ENCODE data around the gene SEMA7A.

Gene SEMA7A

GRCh38 chr15:74390647-74391288 is 43.0 kb downstream of the SEMA7A start:
- TF ChIP-seq TAF1 (IDR thresholded peaks at IDR 0.05; ENCODE audit: low read depth) (no peak), TCF12 (IDR thresholded peaks at IDR 0.05; ENCODE audit: low read depth) (no peak), REST (IDR thresholded peaks at IDR 0.05; ENCODE audit: low read depth) (no peak), MAX (IDR thresholded peaks at IDR 0.05) (no peak), CREB1 (IDR thresholded peaks at IDR 0.05; ENCODE audit: low read depth) (no peak), EGR1 (IDR thresholded peaks at IDR 0.05) (no peak), YY1 (IDR thresholded peaks at IDR 0.05; ENCODE audit: low read depth) (no peak), CEBPB (IDR thresholded peaks at IDR 0.05) (no peak), TEAD4 (IDR thresholded peaks at IDR 0.05) (no peak), NFIC (IDR thresholded peaks at IDR 0.05) (no peak), RAD21 (IDR thresholded peaks at IDR 0.05; ENCODE audit: low read depth) (no peak), FOXM1 (IDR thresholded peaks at IDR 0.05; ENCODE audit: borderline replicate concordance, low read depth) (no peak), EP300 (IDR thresholded peaks at IDR 0.05; ENCODE audit: borderline replicate concordance) (no peak), USF1 (IDR thresholded peaks at IDR 0.05) (no peak), ZBTB7A (IDR thresholded peaks at IDR 0.05; ENCODE audit: low read depth) (no peak)

- TF ChIP-seq YY1 (IDR thresholded peaks at IDR 0.05; ENCODE audit: low read depth) (no peak), FOXM1 (IDR thresholded peaks at IDR 0.05; ENCODE audit: borderline replicate concordance, low read depth) (no peak), REST (IDR thresholded peaks at IDR 0.05; ENCODE audit: low read depth) (no peak), ZBTB7A (IDR thresholded peaks at IDR 0.05; ENCODE audit: low read depth) (no peak), NFIC (IDR thresholded peaks at IDR 0.05) (no peak), TAF1 (IDR thresholded peaks at IDR 0.05; ENCODE audit: low read depth) (no peak), RAD21 (IDR thresholded peaks at IDR 0.05; ENCODE audit: low read depth) (no peak), EGR1 (IDR thresholded peaks at IDR 0.05) (no peak), CEBPB (IDR thresholded peaks at IDR 0.05) (no peak), USF1 (IDR thresholded peaks at IDR 0.05) (no peak), TEAD4 (IDR thresholded peaks at IDR 0.05) (no peak), MAX (IDR thresholded peaks at IDR 0.05) (no peak), CREB1 (IDR thresholded peaks at IDR 0.05; ENCODE audit: low read depth) (no peak), TCF12 (IDR thresholded peaks at IDR 0.05; ENCODE audit: low read depth) (no peak), EP300 (IDR thresholded peaks at IDR 0.05; ENCODE audit: borderline replicate concordance) (no peak)
Measured at GRCh38 chr15:74389241-74390048, 44.3 kb downstream of the SEMA7A start.

GRCh38 chr15:74388363-74388951 is 45.3 kb downstream of the SEMA7A start:
- TF ChIP-seq REST (IDR thresholded peaks at IDR 0.05; ENCODE audit: low read depth) = no peak
- TF ChIP-seq NFIC (IDR thresholded peaks at IDR 0.05) = no peak
- TF ChIP-seq ZBTB7A (IDR thresholded peaks at IDR 0.05; ENCODE audit: low read depth) = no peak
- no peak for TF ChIP-seq RAD21 (IDR thresholded peaks at IDR 0.05; ENCODE audit: low read depth)
- TF ChIP-seq CEBPB (IDR thresholded peaks at IDR 0.05) = no peak
- TF ChIP-seq MAX (IDR thresholded peaks at IDR 0.05) = no peak
- no peak for TF ChIP-seq YY1 (IDR thresholded peaks at IDR 0.05; ENCODE audit: low read depth)
- TF ChIP-seq CREB1 (IDR thresholded peaks at IDR 0.05; ENCODE audit: low read depth) = no peak
- no peak for TF ChIP-seq USF1 (IDR thresholded peaks at IDR 0.05)
- no peak for TF ChIP-seq EP300 (IDR thresholded peaks at IDR 0.05; ENCODE audit: borderline replicate concordance)
- no peak for TF ChIP-seq EGR1 (IDR thresholded peaks at IDR 0.05)
- no peak for TF ChIP-seq FOXM1 (IDR thresholded peaks at IDR 0.05; ENCODE audit: borderline replicate concordance, low read depth)
- TF ChIP-seq TEAD4 (IDR thresholded peaks at IDR 0.05) = no peak
- no peak for TF ChIP-seq TAF1 (IDR thresholded peaks at IDR 0.05; ENCODE audit: low read depth)
- TF ChIP-seq TCF12 (IDR thresholded peaks at IDR 0.05; ENCODE audit: low read depth) = no peak

Data from Ishikawa (cell line).